SK-N-SH (cell line): ENCODE results near the gene GULP1.

Experiments used
- ELF1 ChIP-seq: IDR thresholded peaks from 2 replicates; pipeline ENCODE4 v1.4.0; 2012
- GABPA ChIP-seq: IDR thresholded peaks from 2 replicates; pipeline ENCODE4 v1.4.0; 2012; ENCODE audit warnings: low read depth, mild to moderate bottlenecking
- YY1 ChIP-seq: IDR thresholded peaks from 2 replicates; pipeline ENCODE4 v1.4.0; 2012; ENCODE audit warnings: low read depth, mild to moderate bottlenecking
- TF ChIP-seq, protein P1 (sequence below): fragments of 200-600 bp; sonication (generic); IDR thresholded peaks from 2 replicates; pipeline ENCODE4 v1.6.1; 2017; ENCODE audit warnings: antibody characterized with exemption, mild to moderate bottlenecking, moderate library complexity

DNA sequence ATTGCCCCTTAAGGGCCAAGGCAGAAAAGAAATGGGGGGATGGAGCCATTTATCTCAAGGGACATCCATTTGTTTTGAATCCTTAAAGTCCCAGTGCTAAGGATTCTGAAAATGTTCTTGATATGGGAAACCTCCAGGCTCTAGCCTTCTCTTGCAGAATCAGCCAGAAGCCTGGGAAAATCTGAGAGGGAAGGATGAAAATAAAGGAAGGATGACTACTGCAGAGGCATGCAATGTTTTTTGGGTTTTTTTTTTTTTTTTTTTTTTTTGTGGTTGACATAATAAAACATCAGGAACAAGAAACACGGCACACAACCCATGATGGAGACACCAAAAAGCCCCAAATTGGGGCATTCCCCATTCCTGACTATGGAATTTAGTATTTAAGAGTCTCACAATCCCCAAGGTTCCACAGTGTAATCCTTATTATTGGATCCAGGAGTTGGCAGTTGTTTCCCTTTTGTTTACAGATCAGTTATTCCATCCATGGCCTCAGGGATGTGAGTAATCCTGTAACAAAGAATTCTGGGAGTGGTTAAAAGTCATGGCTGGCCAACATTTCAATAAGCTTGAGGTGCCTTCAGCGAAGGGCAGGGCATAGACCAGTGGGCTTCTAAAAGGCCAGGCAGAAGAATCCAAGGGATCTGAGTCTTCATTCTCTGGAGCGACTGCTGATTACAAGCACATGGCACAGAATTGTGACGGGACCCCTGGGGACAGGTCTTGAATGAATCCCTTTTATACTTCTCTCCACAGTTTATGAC lies 337.5 kb downstream of the GULP1 start:
- TF ChIP-seq YY1 (no peak), ELF1 (no peak), GABPA (no peak)
- TF ChIP-seq, protein P1, sequence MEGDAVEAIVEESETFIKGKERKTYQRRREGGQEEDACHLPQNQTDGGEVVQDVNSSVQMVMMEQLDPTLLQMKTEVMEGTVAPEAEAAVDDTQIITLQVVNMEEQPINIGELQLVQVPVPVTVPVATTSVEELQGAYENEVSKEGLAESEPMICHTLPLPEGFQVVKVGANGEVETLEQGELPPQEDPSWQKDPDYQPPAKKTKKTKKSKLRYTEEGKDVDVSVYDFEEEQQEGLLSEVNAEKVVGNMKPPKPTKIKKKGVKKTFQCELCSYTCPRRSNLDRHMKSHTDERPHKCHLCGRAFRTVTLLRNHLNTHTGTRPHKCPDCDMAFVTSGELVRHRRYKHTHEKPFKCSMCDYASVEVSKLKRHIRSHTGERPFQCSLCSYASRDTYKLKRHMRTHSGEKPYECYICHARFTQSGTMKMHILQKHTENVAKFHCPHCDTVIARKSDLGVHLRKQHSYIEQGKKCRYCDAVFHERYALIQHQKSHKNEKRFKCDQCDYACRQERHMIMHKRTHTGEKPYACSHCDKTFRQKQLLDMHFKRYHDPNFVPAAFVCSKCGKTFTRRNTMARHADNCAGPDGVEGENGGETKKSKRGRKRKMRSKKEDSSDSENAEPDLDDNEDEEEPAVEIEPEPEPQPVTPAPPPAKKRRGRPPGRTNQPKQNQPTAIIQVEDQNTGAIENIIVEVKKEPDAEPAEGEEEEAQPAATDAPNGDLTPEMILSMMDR = no peak
